ENCODE results near the gene CBL. TPM values are rescaled to one million over a fixed set of nuclear protein-coding genes. Genes with fewer than 3 reads are reported as not detected.

Gene CBL
- total RNA-seq, 1 experiment from 2014 or later, result 56.4 TPM

DNA sequence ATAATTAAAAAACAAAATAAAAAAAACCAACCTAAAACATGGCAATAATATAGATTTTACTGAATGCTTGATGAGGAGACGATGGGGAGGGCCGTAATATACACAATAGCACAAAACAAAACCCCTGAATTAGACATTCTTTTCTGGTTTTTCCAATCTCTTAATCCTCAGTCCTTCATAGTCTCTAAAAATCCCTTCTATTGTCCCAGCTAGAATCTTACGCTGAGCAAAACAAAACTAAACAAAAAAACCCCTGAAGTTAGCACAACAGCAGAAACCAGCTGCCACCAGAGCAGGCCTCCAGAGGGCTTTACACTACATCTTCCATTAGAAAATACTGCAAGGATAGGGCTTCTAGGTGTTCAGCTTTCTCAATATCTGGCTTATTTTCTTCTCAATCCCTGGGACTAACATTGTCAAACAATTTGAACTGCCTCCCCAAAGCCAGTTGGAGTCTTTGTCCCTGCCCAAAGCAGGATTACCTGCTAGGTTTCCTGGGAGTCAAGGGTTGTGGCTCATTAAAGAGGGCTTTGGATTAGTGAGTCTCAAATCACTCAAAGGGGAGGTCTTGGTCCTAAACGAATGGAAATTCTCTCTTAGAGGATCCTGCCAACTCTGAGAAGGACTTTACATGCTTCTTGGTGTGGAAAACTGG is 126.1 kb downstream of the CBL start:
- H3T11ph ChIP-seq (ENCODE audit: low read length), result no peak overlapping the region
- H4K91ac ChIP-seq (ENCODE audit: insufficient read length, low read depth, low read length), result no peak overlapping the region
- no peak overlapping the region for H3K27ac ChIP-seq (ENCODE audit: insufficient read length, low read depth, low read length)
- no peak overlapping the region for H3K23ac ChIP-seq (ENCODE audit: insufficient read length, low read depth, low read length)
- H4K8ac ChIP-seq (replicated peaks; ENCODE audit: insufficient read length, low read depth, low read length), result no peak overlapping the region
- H2BK5ac ChIP-seq (ENCODE audit: insufficient read length, low read length), result no peak overlapping the region
- peaks cover 13% of the 10 kb centered on the region; the same call in 1 of the 2 replicates for H3K79me2 ChIP-seq (ENCODE audit: insufficient read depth, low read length)
- no peak overlapping the region for H3K4me2 ChIP-seq (ENCODE audit: insufficient read depth, insufficient read length, low read length)
- H3K4me1 ChIP-seq (ENCODE audit: insufficient read depth, low read length), result no peaks in the 10 kb centered on the region; the same call in 1 of the 2 replicates
- no peak overlapping the region for H2BK120ac ChIP-seq (ENCODE audit: low read depth, low read length, poor library complexity, severe bottlenecking)
- no peak overlapping the region for H2BK15ac ChIP-seq (ENCODE audit: low read depth, low read length)
- no peak overlapping the region for H3K14ac ChIP-seq (ENCODE audit: insufficient read depth, low read length)
- H2BK12ac ChIP-seq (ENCODE audit: insufficient read length, low read depth, low read length), result no peak overlapping the region
- Mint-ChIP-seq H3K36me3 (ENCODE audit: insufficient read depth in 1 of 3, low read depth in 3 of 3) (peaks cover 13 to 17% (median 15%) of the 10 kb centered on the region in 3 experiments), H3K27me3 (ENCODE audit: low read depth) (no peaks in the 10 kb centered on the region; the same call in 1 of the 2 replicates), H3K4me1 (peaks cover 28 to 51% of the 10 kb centered on the region in 2 experiments), H3K27ac (peak overlapping the region in 1 of 3 experiments; percentile 93; a peak in 3 of 7 replicates), H3K4me3 (no peak overlapping the region; a peak in 1 of 5 replicates), H3K9me3 (no peaks in the 10 kb centered on the region; a peak in 1 of 5 replicates)
- H4K20me1 ChIP-seq (ENCODE audit: control insufficient read depth, insufficient read depth, insufficient read length), result no peaks in the 10 kb centered on the region
- no peak overlapping the region for H2AFZ ChIP-seq (ENCODE audit: low read length)
- TF ChIP-seq, protein P1, sequence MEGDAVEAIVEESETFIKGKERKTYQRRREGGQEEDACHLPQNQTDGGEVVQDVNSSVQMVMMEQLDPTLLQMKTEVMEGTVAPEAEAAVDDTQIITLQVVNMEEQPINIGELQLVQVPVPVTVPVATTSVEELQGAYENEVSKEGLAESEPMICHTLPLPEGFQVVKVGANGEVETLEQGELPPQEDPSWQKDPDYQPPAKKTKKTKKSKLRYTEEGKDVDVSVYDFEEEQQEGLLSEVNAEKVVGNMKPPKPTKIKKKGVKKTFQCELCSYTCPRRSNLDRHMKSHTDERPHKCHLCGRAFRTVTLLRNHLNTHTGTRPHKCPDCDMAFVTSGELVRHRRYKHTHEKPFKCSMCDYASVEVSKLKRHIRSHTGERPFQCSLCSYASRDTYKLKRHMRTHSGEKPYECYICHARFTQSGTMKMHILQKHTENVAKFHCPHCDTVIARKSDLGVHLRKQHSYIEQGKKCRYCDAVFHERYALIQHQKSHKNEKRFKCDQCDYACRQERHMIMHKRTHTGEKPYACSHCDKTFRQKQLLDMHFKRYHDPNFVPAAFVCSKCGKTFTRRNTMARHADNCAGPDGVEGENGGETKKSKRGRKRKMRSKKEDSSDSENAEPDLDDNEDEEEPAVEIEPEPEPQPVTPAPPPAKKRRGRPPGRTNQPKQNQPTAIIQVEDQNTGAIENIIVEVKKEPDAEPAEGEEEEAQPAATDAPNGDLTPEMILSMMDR (conservative IDR thresholded peaks at IDR 0.05), result no peak
- H3K79me1 ChIP-seq (ENCODE audit: insufficient read depth, low read depth, low read length, poor library complexity, severe bottlenecking), result peaks cover 9% of the 10 kb centered on the region
- peaks cover 9% of the 10 kb centered on the region for H3K23me2 ChIP-seq (ENCODE audit: insufficient read length, low read depth, low read length, poor library complexity, severe bottlenecking)
- no peak overlapping the region for H3K9ac ChIP-seq (ENCODE audit: extremely low read depth, insufficient read length, low read length)
- no peak for DNase-seq
- H3K18ac ChIP-seq (ENCODE audit: insufficient read length, low read depth, low read length), result no peak overlapping the region
- H3K27me3 ChIP-seq (ENCODE audit: insufficient read depth, low read length), result no peaks in the 10 kb centered on the region
- no peak overlapping the region for H2BK20ac ChIP-seq (ENCODE audit: low read depth, low read length, poor library complexity, severe bottlenecking)
- H4K5ac ChIP-seq (ENCODE audit: insufficient read length, low read depth, low read length), result no peak overlapping the region
- no peak overlapping the region for H2AK5ac ChIP-seq (ENCODE audit: insufficient read length, low read length)
- no CpG with 5 or more reads among the region's 4 CpGs for WGBS (ENCODE audit: extremely low coverage, insufficient read length, low lambda C conversion rate)
- no peaks in the 10 kb centered on the region for H3K9me3 ChIP-seq (ENCODE audit: control insufficient read depth, low read depth, low read length)
- H3K56ac ChIP-seq (ENCODE audit: insufficient read length, low read depth, low read length), result no peak overlapping the region
- no peak overlapping the region for H3K4ac ChIP-seq (ENCODE audit: low read depth, low read length)

Data from H9 (cell line).